ENCODE data around the gene SART1. TPM values are rescaled to one million over a fixed set of nuclear protein-coding genes. Genes with fewer than 3 reads are reported as not detected.
A peak's percentile ranks its signal among the peaks of the same experiment; 100 is the strongest.

Gene SART1
- total RNA-seq, 2 donors from 2014 or later, result 74.2 to 80.9 TPM

DNA sequence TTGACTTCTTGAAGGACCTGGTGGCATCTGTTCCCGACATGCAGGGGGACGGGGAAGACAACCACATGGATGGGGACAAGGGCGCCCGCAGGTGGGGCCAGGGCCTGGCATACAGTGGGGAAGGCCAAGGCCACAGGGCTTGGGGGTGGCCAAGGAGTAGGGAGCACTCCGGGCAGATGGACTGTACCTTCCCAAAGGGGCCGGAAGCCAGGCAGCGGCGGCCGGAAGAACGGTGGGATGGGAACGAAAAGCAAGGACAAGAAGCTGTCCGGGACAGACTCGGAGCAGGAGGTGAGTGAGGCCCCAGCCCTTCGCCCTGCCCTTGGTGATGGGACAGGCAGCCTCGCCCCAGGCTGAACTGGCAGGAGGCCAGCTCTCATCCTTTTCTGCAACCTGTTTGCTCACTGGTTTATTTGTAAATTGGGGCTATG, 41.1 kb upstream of the SART1 start:
- peak overlapping the region; percentile 94 for H3K4me3 Mint-ChIP-seq
- no peaks in the 10 kb centered on the region for H3K36me3 Mint-ChIP-seq (ENCODE audit: low read depth)
- no peak for DNase-seq
- H3K27me3 Mint-ChIP-seq, result no peaks in the 10 kb centered on the region
- H3K4me1 Mint-ChIP-seq, result peaks cover 19% of the 10 kb centered on the region
- H3K27ac Mint-ChIP-seq, result peak overlapping the region; percentile 81
- H3K9me3 ChIP-seq (ENCODE audit: control insufficient read depth, low read length, poor library complexity, severe bottlenecking), result no peaks in the 10 kb centered on the region
- no peak for ATAC-seq

DNA sequence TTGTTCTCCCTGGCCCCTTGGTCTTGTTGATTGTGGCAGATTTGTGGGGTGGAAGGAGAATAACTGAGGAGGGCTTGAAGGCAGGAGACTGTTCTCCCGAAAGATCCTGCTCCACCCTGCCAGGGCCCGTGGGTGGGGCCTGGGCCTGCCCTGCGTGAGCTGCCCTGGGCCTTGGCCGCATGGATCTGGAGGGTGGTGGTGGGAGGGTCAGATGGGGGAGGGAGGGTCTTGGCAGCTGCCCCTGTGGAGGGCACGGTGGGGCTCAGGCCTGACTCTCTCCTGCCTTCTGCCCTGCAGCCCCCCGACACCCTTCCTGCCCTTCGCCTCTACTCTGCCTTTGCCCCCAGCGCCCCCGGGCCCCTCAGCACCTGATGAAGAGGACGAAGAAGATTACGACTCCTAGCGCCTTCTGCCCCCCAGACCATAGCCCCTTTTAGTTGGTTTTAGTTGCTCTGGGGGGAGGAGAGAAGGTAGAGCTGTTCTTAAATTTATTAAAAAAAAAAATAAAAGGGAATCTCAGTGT, 40.4 kb upstream of the SART1 start:
- H3K27ac Mint-ChIP-seq, result peak overlapping the region; percentile 72
- no peak for ATAC-seq
- H3K27me3 Mint-ChIP-seq, result no peaks in the 10 kb centered on the region
- no peaks in the 10 kb centered on the region for H3K9me3 ChIP-seq (ENCODE audit: control insufficient read depth, low read length, poor library complexity, severe bottlenecking)
- H3K4me3 Mint-ChIP-seq, result peak overlapping the region; percentile 31
- H3K36me3 Mint-ChIP-seq (ENCODE audit: low read depth), result no peaks in the 10 kb centered on the region
- no peak for DNase-seq
- H3K4me1 Mint-ChIP-seq, result peaks cover 22% of the 10 kb centered on the region

DNA sequence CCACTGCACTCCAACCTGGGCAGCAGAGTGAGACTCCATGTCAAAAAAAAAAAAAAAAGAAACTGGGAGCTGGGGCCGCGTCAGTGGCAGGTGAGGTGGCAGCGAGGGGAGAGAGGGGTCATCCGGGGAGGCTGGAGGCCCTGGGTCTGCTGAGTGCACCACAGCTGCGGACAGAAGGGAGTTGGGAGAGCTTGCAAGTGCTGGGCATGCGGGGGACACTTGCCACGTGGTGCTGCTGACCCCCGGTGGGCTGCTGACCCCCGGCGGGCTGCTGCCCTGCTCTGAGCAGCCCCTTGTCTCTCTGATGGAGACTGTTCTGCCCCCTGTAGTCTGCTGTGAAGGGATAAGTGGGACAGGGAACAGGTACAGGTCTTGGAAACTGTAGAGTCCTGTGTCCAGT, 39.7 kb upstream of the SART1 start:
- no peak for ATAC-seq
- Mint-ChIP-seq H3K4me3 (peak overlapping the region; percentile 41), H3K4me1 (peaks cover 18% of the 10 kb centered on the region), H3K27me3 (no peaks in the 10 kb centered on the region), H3K27ac (peak overlapping the region; percentile 72), H3K36me3 (ENCODE audit: low read depth) (no peaks in the 10 kb centered on the region)
- H3K9me3 ChIP-seq (ENCODE audit: control insufficient read depth, low read length, poor library complexity, severe bottlenecking), result no peaks in the 10 kb centered on the region
- no peak for DNase-seq

DNA sequence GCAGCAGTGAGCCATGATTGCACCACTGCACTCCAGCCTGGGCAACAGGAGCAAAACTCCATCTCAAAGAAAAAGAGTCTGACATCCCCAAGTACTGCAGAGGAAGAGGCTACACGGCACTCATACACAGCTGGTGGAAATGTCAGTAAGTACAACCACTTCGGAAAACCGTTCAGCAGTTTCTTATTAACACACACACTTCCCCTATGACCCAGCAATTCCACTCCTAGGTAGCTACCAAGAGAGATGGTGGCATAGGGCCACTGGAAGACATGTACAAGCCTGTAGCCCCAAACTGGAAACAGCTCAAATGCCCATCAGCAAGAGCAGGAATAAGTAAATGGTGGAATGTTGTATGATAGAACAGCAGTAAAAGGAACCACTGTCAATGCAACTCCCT, 39.0 kb upstream of the SART1 start:
- H3K4me1 Mint-ChIP-seq, result peaks cover 19% of the 10 kb centered on the region
- H3K4me3 Mint-ChIP-seq, result no peak overlapping the region
- peak overlapping the region; percentile 72 for H3K27ac Mint-ChIP-seq
- no peaks in the 10 kb centered on the region for H3K27me3 Mint-ChIP-seq
- H3K9me3 ChIP-seq (ENCODE audit: control insufficient read depth, low read length, poor library complexity, severe bottlenecking), result no peaks in the 10 kb centered on the region
- no peaks in the 10 kb centered on the region for H3K36me3 Mint-ChIP-seq (ENCODE audit: low read depth)
- ATAC-seq (no peak), DNase-seq (no peak)

DNA sequence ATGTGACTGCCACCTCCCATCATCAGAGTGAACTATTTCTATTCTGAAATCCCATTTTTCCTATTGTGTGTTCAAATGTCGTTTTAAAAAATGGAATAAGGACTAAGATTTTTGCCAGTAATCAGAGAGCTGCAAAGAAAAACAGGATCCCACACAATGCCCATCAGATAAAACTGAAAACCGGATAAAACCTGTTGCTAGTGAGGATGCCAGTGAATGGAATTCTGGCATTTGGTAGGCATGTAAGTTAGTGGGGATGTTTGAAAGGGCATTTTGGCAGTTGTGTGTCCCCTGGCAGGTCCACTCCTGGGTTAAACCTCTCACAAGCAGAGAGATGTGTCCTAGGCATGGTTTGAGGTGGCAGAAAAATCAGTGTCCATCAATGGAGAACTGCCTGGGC, 36.1 kb upstream of the SART1 start:
- Mint-ChIP-seq H3K4me3 (no peak overlapping the region), H3K4me1 (peaks cover 25% of the 10 kb centered on the region)

DNA sequence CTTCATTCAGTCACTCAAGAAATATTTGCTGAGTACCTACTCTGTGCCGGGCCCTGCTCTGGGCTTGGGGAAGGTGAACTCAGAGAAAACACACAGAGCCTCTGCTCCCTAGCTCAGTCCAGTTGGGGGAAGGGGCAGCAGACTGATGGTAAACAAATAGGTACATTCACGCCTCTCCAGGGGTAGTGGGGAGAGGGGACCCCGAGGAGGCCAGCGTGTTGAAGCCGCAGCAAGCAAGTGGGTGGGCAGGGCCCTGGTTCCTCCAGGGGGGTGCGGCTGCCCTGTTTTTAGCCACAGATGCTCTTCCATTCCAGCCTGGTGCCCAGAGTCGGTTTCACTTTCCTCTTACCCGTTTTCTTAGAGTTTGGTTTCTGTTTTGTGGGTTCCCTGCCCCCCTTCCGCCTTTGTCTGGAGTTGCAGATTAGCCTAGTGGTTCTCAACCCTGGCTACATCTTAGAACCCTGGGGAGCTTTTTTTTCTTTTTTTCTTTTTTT, 33.6 kb upstream of the SART1 start:
- H3K27ac Mint-ChIP-seq, result peak overlapping the region; percentile 96
- no peaks in the 10 kb centered on the region for H3K9me3 ChIP-seq (ENCODE audit: control insufficient read depth, low read length, poor library complexity, severe bottlenecking)
- no peaks in the 10 kb centered on the region for H3K27me3 Mint-ChIP-seq
- peak; percentile 98 for ATAC-seq
- DNase-seq, result peak; percentile 42 to 55 (median 50)
- H3K36me3 Mint-ChIP-seq (ENCODE audit: low read depth), result no peaks in the 10 kb centered on the region
- H3K4me1 Mint-ChIP-seq, result peaks cover 26% of the 10 kb centered on the region
- peak overlapping the region; percentile 77 for H3K4me3 Mint-ChIP-seq

More for the DNA sequence above, 36.1 kb upstream of the SART1 start:
- ATAC-seq (no peak), DNase-seq (no peak)
- no peaks in the 10 kb centered on the region for H3K36me3 Mint-ChIP-seq (ENCODE audit: low read depth)
- H3K27ac Mint-ChIP-seq, result no peak overlapping the region
- no peaks in the 10 kb centered on the region for H3K9me3 ChIP-seq (ENCODE audit: control insufficient read depth, low read length, poor library complexity, severe bottlenecking)
- H3K27me3 Mint-ChIP-seq, result no peaks in the 10 kb centered on the region

DNA sequence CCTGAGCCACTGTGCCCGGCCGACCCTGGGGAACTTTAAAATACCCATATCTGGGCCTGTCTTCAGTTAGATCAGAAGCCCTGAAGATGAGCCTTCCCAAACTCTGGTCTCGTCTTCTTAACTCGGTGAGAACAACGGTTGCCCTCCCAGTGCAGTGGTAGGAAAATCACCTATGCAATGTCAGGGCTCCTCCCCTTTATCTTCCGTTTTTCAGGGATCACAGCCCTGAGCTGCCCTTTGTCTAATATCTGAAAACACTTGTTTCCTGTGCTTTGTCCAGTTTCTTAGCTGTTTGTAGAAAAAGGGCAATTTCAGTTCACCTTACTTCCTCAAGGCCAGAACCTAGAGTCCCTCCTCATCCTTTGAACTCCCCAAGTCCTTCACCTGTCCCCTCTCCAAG, 32.9 kb upstream of the SART1 start:
- DNase-seq (no peak), ATAC-seq (no peak)
- peak overlapping the region; percentile 96 for H3K27ac Mint-ChIP-seq
- peaks cover 26% of the 10 kb centered on the region for H3K4me1 Mint-ChIP-seq
- no peaks in the 10 kb centered on the region for H3K36me3 Mint-ChIP-seq (ENCODE audit: low read depth)
- peak overlapping the region; percentile 77 for H3K4me3 Mint-ChIP-seq
- H3K9me3 ChIP-seq (ENCODE audit: control insufficient read depth, low read length, poor library complexity, severe bottlenecking), result no peaks in the 10 kb centered on the region
- H3K27me3 Mint-ChIP-seq, result no peaks in the 10 kb centered on the region

DNA sequence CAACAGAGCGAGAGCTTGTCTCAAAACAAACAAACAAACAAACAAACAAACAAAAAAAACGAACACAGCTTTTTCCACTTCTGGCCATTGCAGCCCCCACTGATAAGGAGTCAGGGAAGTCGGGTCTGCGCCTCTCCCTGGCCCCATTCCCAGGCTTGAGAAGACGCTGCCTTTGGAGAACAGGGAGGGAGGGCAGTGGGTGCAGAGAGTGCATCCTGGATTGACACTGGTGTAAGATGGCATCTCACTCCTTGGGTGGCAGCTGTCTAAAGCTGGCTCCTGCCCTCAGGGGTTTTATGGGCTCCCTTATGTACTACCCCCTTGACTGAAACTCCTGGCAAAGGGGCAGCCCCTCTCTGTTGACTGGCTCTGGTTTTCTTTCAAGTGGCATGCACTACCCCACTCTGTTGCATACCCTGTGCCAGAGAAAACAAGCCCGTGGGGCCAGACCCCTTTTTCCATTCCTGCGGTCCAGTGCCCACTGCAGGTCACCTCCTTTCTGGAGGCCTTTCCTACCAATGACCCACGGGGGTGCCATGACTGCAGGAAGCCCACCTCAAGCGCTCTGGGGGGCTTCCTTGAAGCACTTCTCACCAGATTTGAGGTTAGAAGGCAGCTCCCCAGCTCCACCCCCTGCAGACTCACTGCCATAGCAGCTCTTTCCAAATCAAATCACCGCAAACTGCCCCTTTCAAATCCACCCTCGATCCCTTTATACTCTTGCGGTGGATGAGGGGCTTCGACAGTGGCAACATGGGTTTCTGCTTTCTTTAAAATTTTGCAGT, 29.6 kb upstream of the SART1 start:
- H3K4me1 Mint-ChIP-seq, result peaks cover 23% of the 10 kb centered on the region
- no peak overlapping the region for H3K27ac Mint-ChIP-seq
- no peaks in the 10 kb centered on the region for H3K9me3 ChIP-seq (ENCODE audit: control insufficient read depth, low read length, poor library complexity, severe bottlenecking)
- no peak for DNase-seq
- H3K36me3 Mint-ChIP-seq (ENCODE audit: low read depth), result no peaks in the 10 kb centered on the region
- H3K4me3 Mint-ChIP-seq, result no peak overlapping the region
- H3K27me3 Mint-ChIP-seq, result no peaks in the 10 kb centered on the region
- ATAC-seq, result no peak

DNA sequence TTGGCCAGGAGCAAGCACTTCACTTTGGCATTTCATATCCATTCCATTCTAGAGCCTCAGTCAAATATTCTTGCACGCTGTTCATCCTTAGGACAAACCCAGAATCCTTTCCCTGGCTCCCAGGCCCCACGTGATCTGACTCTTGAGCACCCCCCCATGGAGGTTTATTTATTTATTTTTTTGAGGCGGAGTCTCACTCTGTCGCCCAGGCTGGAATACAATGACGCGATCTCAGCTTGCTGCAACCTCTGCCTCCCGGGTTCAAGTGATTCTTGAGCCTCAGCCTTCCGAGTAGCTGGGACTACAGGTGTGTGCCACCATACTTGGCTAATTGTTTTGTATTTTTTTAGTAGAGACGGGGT, 29.0 kb upstream of the SART1 start:
- ATAC-seq (no peak), DNase-seq (no peak)
- H3K4me1 Mint-ChIP-seq, result peaks cover 19% of the 10 kb centered on the region
- H3K27ac Mint-ChIP-seq, result no peak overlapping the region
- H3K27me3 Mint-ChIP-seq, result no peaks in the 10 kb centered on the region
- no peaks in the 10 kb centered on the region for H3K9me3 ChIP-seq (ENCODE audit: control insufficient read depth, low read length, poor library complexity, severe bottlenecking)
- H3K4me3 Mint-ChIP-seq, result no peak overlapping the region
- H3K36me3 Mint-ChIP-seq (ENCODE audit: low read depth), result no peaks in the 10 kb centered on the region

DNA sequence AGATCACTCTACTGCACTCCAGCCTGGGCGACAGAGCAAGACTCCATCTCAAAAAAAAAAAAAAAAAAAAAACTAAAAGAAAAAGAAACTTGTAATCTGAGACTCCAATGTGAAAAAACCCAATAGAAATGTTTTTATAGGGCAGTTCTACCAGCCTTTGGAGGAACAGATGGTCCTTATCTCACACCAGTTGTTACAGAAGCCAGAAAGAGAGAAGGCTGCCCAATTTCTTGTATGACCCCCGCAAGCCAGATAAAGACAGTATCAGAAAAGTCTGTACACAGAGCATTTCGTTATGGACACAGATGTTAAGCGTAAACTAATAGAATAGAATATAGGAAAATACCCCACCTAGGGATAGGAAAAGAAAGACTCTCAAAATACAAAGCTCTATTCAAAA, 27.5 kb upstream of the SART1 start:
- Mint-ChIP-seq H3K36me3 (ENCODE audit: low read depth) (no peaks in the 10 kb centered on the region), H3K27me3 (no peaks in the 10 kb centered on the region), H3K27ac (no peak overlapping the region), H3K4me3 (no peak overlapping the region), H3K4me1 (peaks cover 9% of the 10 kb centered on the region)
- ATAC-seq, result no peak
- H3K9me3 ChIP-seq (ENCODE audit: control insufficient read depth, low read length, poor library complexity, severe bottlenecking), result no peaks in the 10 kb centered on the region
- no peak for DNase-seq

DNA sequence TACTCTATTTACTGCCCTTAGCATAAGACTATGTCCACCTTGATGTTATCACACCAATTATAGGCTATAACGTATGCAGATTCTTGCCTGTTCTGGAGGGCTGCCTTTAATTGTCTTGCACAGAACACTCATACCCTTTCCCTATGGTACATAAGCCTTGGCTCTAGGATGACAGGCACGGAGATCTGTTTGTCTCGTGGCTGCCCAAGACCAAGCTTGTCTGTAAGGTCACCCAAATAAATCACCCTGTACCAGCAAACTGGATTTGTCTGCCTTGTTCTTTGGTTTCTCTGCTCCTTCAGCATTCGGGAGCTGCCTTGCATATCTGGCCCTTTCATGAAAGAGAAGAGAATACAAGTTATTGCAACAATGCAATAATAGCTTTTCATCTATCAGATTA, 23.8 kb upstream of the SART1 start:
- DNase-seq, result no peak
- peaks cover 6% of the 10 kb centered on the region for H3K4me1 Mint-ChIP-seq
- no peaks in the 10 kb centered on the region for H3K9me3 ChIP-seq (ENCODE audit: control insufficient read depth, low read length, poor library complexity, severe bottlenecking)
- no peak overlapping the region for H3K27ac Mint-ChIP-seq
- no peak overlapping the region for H3K4me3 Mint-ChIP-seq
- peaks cover 5% of the 10 kb centered on the region for H3K36me3 Mint-ChIP-seq (ENCODE audit: low read depth)
- no peaks in the 10 kb centered on the region for H3K27me3 Mint-ChIP-seq
- ATAC-seq, result no peak

DNA sequence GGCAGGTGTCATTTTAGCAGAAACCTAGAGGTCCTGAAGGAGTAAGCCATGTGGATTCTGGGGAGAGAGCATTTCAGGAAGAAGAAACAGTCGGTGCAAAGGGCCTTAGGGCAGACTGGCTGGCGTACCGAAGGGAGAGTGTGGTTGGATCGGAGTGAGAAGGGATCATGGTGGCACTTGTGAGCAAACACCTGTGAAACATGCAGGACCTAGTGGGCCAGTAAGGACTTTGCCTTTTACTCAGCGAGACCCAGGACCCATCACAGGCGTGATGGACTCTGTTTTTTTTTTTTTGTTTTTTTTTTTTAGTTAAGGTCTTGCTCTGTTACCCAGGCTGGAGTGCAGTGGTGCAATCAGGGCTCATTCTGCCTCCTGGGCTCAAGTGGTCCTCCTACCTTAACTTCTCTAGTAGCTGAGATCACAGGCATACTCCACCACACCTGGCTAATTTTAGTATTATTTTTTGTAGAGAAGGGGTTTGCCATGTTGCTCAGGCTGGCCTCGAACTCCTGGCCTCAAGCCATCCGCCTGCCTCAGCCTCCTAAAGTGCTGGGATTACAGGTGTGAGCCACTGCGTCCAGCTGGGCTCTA, 19.7 kb upstream of the SART1 start:
- DNase-seq (no peak), ATAC-seq (no peak)
- Mint-ChIP-seq H3K4me3 (no peak overlapping the region), H3K27me3 (no peaks in the 10 kb centered on the region), H3K36me3 (ENCODE audit: low read depth) (peaks cover 5% of the 10 kb centered on the region), H3K4me1 (peaks cover 6% of the 10 kb centered on the region), H3K27ac (no peak overlapping the region)
- H3K9me3 ChIP-seq (ENCODE audit: control insufficient read depth, low read length, poor library complexity, severe bottlenecking), result no peaks in the 10 kb centered on the region

DNA sequence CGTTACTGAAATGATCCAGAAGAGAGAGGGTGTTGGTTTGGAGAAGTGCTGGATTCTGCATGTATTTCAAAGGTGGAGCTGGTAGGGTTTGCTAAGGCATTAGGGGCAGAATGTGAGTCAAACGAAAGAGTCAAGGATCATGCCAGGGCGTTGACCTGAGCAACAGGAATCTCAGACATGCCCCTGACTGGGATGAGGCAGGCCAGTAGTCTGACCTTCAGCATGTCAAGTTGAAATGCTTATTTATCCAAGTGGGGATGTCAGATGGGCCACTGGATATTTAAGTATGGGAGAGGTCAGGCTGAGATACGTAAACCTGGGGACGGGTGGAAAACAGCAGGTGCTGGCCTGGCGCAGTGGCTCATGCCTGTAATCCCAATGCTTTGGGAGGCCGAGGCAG, 19.0 kb upstream of the SART1 start:
- DNase-seq, result no peak
- Mint-ChIP-seq H3K27ac (no peak overlapping the region), H3K27me3 (no peaks in the 10 kb centered on the region)

More for the DNA sequence above, 19.0 kb upstream of the SART1 start:
- H3K9me3 ChIP-seq (ENCODE audit: control insufficient read depth, low read length, poor library complexity, severe bottlenecking), result no peaks in the 10 kb centered on the region
- Mint-ChIP-seq H3K4me3 (no peak overlapping the region), H3K36me3 (ENCODE audit: low read depth) (peaks cover 5% of the 10 kb centered on the region), H3K4me1 (peaks cover 6% of the 10 kb centered on the region)
- no peak for ATAC-seq

Data from T-helper 17 cell (primary cell).